C4-2B (cell line): ENCODE data around the gene PRKAG3.

Source experiments
- ZFX ChIP-seq: fragments of 450-650 bp; IDR thresholded peaks from 2 replicates; pipeline ENCODE4 v1.6.1; 2017
- TF ChIP-seq, protein P1 (sequence below): fragments of 450-650 bp; conservative IDR thresholded peaks from 2 replicates; pipeline ENCODE4 v1.5.1; 2017; ENCODE audit warnings: mild to moderate bottlenecking

GRCh38 chr2:218829868-218830451 is 1.6 kb downstream of the PRKAG3 start:
- TF ChIP-seq, protein P1, sequence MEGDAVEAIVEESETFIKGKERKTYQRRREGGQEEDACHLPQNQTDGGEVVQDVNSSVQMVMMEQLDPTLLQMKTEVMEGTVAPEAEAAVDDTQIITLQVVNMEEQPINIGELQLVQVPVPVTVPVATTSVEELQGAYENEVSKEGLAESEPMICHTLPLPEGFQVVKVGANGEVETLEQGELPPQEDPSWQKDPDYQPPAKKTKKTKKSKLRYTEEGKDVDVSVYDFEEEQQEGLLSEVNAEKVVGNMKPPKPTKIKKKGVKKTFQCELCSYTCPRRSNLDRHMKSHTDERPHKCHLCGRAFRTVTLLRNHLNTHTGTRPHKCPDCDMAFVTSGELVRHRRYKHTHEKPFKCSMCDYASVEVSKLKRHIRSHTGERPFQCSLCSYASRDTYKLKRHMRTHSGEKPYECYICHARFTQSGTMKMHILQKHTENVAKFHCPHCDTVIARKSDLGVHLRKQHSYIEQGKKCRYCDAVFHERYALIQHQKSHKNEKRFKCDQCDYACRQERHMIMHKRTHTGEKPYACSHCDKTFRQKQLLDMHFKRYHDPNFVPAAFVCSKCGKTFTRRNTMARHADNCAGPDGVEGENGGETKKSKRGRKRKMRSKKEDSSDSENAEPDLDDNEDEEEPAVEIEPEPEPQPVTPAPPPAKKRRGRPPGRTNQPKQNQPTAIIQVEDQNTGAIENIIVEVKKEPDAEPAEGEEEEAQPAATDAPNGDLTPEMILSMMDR = no peak
- no peak for TF ChIP-seq ZFX
